WI38 (cell line): Measurements from ENCODE around the gene NYAP2.

ENCODE experiments used
- H3K4me3 ChIP-seq: 2 replicates; pipeline ENCODE4 v1.5.1; 2011; ENCODE audit warnings: low read depth, mild to moderate bottlenecking, control low read depth, low read length
- TF ChIP-seq, protein P1 (sequence below): IDR thresholded peaks from 2 replicates; pipeline ENCODE4 v1.5.1; 2012; ENCODE audit warnings: low read depth, mild to moderate bottlenecking, control low read depth, low read length

Gene NYAP2

DNA sequence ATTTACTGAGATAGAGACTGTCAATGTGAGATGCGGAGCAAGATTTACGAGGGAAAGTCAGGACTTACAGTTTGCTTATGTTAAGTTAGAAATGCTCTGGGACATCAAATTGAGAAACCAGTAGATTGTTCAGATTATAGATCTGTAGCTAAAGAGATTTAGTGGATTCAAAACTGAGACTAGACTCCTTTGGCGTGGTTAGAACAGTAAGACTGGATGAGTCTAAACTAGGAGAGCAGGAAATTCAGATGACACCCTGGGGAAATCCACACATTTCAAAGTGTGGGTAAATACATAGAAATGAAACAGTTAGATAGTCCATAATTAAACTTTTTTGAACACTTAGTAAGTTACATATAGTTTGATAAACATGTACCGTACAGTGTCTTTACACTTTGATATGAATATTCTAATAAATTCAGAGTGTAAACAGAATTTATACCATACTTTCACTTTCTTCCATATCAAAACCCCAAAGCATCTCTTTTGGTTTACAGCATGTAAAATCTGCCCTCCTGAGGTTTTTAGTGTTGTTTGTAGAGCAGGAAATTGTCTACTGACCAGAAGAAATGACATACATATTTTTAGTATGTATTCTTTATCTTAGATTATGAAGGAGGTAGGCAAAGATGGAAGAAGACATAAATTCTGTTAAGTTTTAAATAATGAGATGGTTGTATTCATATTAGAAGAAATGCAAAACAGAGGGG is 231.5 kb downstream of the NYAP2 start:
- H3K4me3 ChIP-seq = no peak overlapping the region
- TF ChIP-seq, protein P1, sequence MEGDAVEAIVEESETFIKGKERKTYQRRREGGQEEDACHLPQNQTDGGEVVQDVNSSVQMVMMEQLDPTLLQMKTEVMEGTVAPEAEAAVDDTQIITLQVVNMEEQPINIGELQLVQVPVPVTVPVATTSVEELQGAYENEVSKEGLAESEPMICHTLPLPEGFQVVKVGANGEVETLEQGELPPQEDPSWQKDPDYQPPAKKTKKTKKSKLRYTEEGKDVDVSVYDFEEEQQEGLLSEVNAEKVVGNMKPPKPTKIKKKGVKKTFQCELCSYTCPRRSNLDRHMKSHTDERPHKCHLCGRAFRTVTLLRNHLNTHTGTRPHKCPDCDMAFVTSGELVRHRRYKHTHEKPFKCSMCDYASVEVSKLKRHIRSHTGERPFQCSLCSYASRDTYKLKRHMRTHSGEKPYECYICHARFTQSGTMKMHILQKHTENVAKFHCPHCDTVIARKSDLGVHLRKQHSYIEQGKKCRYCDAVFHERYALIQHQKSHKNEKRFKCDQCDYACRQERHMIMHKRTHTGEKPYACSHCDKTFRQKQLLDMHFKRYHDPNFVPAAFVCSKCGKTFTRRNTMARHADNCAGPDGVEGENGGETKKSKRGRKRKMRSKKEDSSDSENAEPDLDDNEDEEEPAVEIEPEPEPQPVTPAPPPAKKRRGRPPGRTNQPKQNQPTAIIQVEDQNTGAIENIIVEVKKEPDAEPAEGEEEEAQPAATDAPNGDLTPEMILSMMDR = no peak

DNA sequence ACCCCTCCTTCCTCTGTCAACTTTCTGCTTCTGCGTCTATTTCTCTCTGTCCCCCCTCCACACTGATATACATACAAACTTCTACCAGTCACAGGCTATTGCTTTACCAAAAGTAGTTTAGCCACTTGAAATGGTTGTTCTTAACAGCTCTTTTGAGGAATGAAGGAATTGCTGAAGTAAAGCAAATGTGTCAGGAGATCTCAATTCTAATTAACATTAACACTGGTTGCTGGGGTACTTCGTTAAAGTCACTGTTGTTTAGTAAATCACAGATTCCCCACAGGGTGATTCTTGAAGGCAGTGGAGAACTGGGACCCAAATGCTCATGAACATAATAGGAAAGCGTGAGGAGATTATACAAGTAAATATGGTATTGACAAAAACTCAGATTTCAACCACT is 232.8 kb downstream of the NYAP2 start:
- H3K4me3 ChIP-seq = no peak overlapping the region
- TF ChIP-seq, protein P1 = no peak

- TF ChIP-seq, protein P1 = no peak
- H3K4me3 ChIP-seq = no peak overlapping the region
These were observed 237.0 kb downstream of the NYAP2 start for GRCh38 chr2:225636558-225636957.

GRCh38 chr2:225637259-225637658 is 237.7 kb downstream of the NYAP2 start:
- TF ChIP-seq, protein P1 = no peak
- no peak overlapping the region for H3K4me3 ChIP-seq

DNA sequence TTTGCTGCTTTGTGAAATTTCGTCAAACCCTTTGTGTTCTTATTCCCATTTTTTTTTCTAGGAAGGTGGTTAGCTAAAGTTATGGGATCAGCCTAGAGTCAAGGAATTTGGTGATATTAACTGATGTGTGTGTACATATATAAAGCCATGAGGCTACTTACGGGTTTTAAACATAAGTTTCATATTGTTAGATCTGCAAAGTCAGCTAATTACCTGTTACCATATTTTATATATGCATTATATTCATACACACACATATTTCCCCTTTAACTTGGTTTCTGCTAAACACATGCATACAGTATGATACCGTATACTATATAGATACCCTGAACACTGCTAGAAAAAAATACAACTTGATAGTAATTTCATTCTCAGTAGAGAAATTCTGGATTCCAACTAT is 241.0 kb downstream of the NYAP2 start:
- TF ChIP-seq, protein P1 = no peak

DNA sequence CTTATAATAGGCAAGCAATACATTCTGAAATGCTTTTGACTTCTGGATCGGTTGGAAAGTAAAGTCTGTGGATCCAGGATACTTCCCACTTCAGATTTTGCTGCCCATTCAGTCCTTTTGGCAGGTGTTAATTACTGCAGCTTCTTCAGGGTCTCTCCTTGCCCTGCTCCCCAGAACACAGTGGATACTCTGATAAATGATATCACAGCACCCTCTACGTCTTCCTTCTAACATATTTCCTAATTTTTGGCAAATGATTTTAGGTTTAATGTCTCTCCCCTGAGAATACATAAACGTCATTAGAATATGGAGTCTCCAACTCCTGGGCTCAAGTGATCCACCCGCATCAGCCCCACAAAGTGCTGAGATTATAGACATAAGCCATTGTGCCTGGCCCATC is 249.8 kb downstream of the NYAP2 start:
- TF ChIP-seq, protein P1 = no peak
- H3K4me3 ChIP-seq = no peak overlapping the region

More for the DNA sequence above, 241.0 kb downstream of the NYAP2 start:
- no peak overlapping the region for H3K4me3 ChIP-seq

GRCh38 chr2:225650041-225650440 is 250.5 kb downstream of the NYAP2 start:
- H3K4me3 ChIP-seq = no peak overlapping the region
- TF ChIP-seq, protein P1 = no peak
